Bronchial epithelial cell (primary cell): Measurements from ENCODE around the gene UBP1. TPM values are rescaled to one million over a fixed set of nuclear protein-coding genes. Genes with fewer than 3 reads are reported as not detected.
"Not testable (repeated sequence)": the region's sequence is repeated elsewhere in the genome, so short reads cannot be mapped to it uniquely, and the experiment has no call there.

Source experiments
- DNase-seq: peaks from one replicate; pipeline ENCODE4 v3.0.0-alpha.2; 2010; ENCODE audit warnings: low read depth
- FAIRE-seq: peaks from 2 replicates; lab custom pipeline; 2011; peaks lifted over from hg19 to GRCh38; lab: Jason Lieb, UNC
- H3K27me3 ChIP-seq: 2 replicates; pipeline ENCODE4 v1.5.1; 2011; ENCODE audit warnings: low read length; ENCODE audit not compliant: control insufficient read depth, insufficient read depth
- H3K36me3 ChIP-seq: 2 replicates; pipeline ENCODE4 v1.5.1; 2011; ENCODE audit warnings: low read length; ENCODE audit not compliant: control insufficient read depth, insufficient read depth
- H3K4me3 ChIP-seq: 2 replicates; pipeline ENCODE4 v1.5.1; 2011; ENCODE audit warnings: mild to moderate bottlenecking, low read depth, low read length, control low read depth
- total RNA-seq: library from RNA; depleted of rRNA; stranded (reverse); fragments of >200 nt; gene quantifications from 2 replicates; pipeline ENCODE4 v1.2.1, GENCODE V29; 2014
- TF ChIP-seq, protein P1 (sequence below): IDR thresholded peaks from 2 replicates; pipeline ENCODE4 v1.5.1; 2011; ENCODE audit warnings: mild to moderate bottlenecking, moderate library complexity, low read length, control low read depth, inconsistent platforms; ENCODE audit not compliant: insufficient read depth, severe bottlenecking

The UBP1 gene
- total RNA-seq, 1 donor from 2014 or later = 34.8 TPM

DNA sequence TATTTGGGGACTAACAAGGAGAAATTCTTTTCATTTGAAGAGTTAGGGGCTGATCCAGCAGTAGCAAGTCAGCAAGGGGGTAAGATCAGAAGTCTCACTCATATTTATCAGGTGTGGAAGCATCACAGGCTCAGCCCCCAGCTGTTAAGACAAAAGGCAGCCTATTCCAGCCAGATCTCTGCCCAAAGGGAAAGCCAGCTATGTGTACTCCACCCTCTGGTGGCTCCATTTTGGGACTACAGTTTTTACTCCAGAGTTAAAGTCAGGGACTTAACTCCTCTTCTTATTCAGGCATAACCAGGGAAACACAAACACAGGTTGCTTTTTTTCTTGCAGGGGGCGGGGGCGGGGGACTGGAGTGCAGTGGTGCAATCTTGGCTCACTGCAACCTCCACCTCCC lies 19.2 kb downstream of the UBP1 start:
- TF ChIP-seq, protein P1, sequence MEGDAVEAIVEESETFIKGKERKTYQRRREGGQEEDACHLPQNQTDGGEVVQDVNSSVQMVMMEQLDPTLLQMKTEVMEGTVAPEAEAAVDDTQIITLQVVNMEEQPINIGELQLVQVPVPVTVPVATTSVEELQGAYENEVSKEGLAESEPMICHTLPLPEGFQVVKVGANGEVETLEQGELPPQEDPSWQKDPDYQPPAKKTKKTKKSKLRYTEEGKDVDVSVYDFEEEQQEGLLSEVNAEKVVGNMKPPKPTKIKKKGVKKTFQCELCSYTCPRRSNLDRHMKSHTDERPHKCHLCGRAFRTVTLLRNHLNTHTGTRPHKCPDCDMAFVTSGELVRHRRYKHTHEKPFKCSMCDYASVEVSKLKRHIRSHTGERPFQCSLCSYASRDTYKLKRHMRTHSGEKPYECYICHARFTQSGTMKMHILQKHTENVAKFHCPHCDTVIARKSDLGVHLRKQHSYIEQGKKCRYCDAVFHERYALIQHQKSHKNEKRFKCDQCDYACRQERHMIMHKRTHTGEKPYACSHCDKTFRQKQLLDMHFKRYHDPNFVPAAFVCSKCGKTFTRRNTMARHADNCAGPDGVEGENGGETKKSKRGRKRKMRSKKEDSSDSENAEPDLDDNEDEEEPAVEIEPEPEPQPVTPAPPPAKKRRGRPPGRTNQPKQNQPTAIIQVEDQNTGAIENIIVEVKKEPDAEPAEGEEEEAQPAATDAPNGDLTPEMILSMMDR = no peak
- Histone ChIP-seq H3K27me3 (no peaks in the 10 kb centered on the region), H3K36me3 (peaks cover 10% of the 10 kb centered on the region), H3K4me3 (no peak overlapping the region)
- no peak for FAIRE-seq
- DNase-seq = no peak

DNA sequence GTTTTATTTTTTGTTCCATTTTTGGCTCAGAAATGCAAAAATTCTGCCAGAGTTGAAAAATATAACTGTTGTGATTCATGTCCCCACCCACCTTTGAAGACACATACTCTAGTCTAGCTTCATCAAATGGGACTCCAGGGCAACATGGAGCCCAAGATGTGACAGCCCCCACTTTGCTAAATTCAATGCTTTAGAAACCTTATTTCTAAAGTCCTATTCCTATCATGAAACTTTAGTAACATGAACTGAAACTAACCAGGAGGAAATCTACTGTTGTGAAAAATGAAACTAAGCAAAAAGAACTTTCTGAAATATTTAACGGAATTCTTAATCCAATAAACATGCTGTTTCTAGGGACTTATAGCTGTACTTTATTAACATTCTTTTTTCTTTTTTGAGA lies 20.3 kb downstream of the UBP1 start:
- Histone ChIP-seq H3K4me3 (no peak overlapping the region), H3K27me3 (no peaks in the 10 kb centered on the region), H3K36me3 (peaks cover 9% of the 10 kb centered on the region)
- FAIRE-seq = no peak
- no peak for DNase-seq
- TF ChIP-seq, protein P1 = no peak

DNA sequence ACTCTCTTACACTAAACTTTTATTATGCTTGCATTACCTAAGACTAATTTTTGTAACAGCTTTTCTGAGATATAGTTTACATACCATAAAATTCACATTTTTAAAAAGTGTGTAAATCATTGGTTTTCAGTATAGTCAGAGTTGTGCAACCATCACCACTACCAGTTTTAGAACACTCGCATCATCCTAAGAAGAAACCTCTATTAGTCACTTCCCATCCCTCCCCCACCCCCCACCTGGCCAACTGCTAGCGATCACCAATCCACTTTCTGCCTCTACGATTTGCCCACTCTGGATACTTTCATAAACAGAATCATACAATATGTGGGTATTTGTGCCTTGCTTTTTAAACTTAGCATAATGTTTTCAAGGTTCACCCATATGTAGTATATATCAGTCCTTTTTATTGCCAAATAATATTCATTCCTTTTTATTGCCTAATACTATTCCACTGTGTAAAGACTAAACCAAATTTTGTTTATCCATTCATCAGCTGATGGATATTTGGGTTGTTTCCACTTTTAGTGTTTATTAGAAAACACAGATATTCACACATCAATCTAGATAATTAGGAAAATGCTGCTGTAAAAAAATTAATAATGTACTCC lies 23.0 kb downstream of the UBP1 start:
- FAIRE-seq (no peak), DNase-seq (peak; percentile 52)
- Histone ChIP-seq H3K4me3 (no peak overlapping the region), H3K36me3 (peaks cover 4% of the 10 kb centered on the region), H3K27me3 (no peaks in the 10 kb centered on the region)
- TF ChIP-seq, protein P1 = no peak

DNA sequence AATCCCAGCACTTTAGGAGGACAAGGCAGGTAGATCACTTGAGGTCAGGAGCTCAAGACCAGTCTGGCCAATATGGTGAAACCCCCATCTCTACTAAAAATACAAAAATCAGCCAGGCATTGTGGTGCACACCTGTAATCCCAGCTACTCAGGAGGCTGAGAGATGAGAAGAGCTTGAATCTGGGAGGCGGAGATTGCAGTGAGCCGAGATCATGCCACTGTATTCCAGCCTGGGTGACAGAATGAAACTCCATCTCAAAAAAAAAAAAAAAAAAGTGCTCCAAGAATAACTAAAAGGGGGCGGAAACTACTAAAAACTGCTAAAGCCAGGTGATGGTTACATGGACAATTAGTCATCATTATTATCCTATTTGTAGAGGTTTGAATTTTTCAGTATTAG lies 29.4 kb downstream of the UBP1 start:
- H3K4me3 ChIP-seq, FAIRE-seq, H3K36me3 ChIP-seq, H3K27me3 ChIP-seq, DNase-seq: not testable (repeated sequence)

DNA sequence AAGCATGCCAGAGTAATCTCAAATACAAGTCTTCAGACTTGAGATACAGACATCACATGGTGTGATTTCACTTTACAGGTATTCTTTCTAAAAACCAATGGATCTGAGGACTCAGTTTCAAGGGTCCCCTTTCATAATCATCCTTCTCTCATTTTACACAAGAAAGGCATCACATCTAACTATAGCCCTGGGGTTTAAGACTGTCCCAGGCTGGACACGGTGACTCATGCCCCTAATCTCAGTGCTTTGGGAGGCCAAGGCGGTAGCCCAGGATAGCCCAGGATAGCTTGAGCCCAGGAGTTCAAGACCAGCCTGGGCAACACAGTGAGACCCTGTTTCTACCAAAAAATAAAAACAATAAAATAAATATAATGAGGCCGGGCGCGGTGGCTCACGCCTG lies 36.4 kb downstream of the UBP1 start:
- DNase-seq = no peak
- peaks cover 21% of the 10 kb centered on the region for H3K36me3 ChIP-seq
- H3K4me3 ChIP-seq = no peak overlapping the region
- H3K27me3 ChIP-seq = no peaks in the 10 kb centered on the region
- TF ChIP-seq, protein P1 = no peak
- no peak for FAIRE-seq

DNA sequence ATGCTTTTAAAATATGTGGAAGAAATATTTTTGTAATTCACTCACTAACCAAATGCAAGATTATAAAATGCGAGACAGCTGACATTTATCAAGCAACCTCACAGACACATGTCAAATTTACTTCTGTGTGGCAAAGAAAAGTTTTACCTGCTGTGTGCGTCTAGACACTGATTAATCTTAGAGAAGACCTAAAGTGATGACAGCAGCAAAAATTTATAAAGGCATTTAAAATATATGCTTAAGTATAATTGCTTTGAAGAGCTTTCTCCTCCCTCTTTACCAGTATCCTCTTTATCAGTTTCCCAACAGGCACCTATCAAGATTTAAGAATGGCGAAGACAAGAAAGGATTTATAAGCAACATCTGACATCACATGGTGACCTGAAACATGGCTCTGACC lies 37.3 kb downstream of the UBP1 start:
- TF ChIP-seq, protein P1 = no peak
- Histone ChIP-seq H3K27me3 (no peaks in the 10 kb centered on the region), H3K4me3 (no peak overlapping the region), H3K36me3 (peaks cover 24% of the 10 kb centered on the region)
- no peak for DNase-seq
- no peak for FAIRE-seq
